ENCODE results near the gene NFATC3.

GRCh38 chr16:68065716-68066305 is 19.4 kb upstream of the NFATC3 start:
- no peak for TF ChIP-seq CTCF (IDR thresholded peaks at IDR 0.05)
- TF ChIP-seq EZH2 (IDR thresholded peaks at IDR 0.05; ENCODE audit: borderline replicate concordance, insufficient read depth, low read depth, low read length, poor library complexity, severe bottlenecking) = no peak

Data from B cell (primary cell).